H1 (cell line): ENCODE measurements around the gene PCNX1.

Experiments
- CEBPB ChIP-seq: IDR thresholded peaks from 2 replicates; pipeline ENCODE4 v1.6.1; 2012; ENCODE audit warnings: low read depth, low read length
- CTCF ChIP-seq, 3 experiments: IDR thresholded peaks; 1 replicate in 2 of 3; 2 replicates in 1 of 3; pipeline versions ENCODE4 v1.5.1 to v1.6.1; 2011; ENCODE audit warnings: low read length in 3 of 3, mild to moderate bottlenecking in 3 of 3, inconsistent platforms in 2 of 3, low read depth in 1 of 3, moderate library complexity in 1 of 3; ENCODE audit not compliant: insufficient read depth in 1 of 3; ENCODE audit errors: control extremely low read depth in 1 of 3
- FOSL1 ChIP-seq: IDR thresholded peaks from 2 replicates; pipeline ENCODE4 v1.6.1; 2011; ENCODE audit warnings: mild to moderate bottlenecking, low read depth, low read length, moderate library complexity; ENCODE audit not compliant: insufficient read depth
- HDAC6 ChIP-seq: IDR thresholded peaks from one replicate; pipeline ENCODE4 v1.7.1; 2012; ENCODE audit warnings: low read depth, mild to moderate bottlenecking, inconsistent platforms, low read length, moderate library complexity
- NRF1 ChIP-seq: IDR thresholded peaks from 2 replicates; pipeline ENCODE4 v1.6.1; 2011; ENCODE audit warnings: mild to moderate bottlenecking, low read depth, low read length, improper control_type of control experiment

- no peak for TF ChIP-seq NRF1
- no peak for TF ChIP-seq CTCF (IDR thresholded peaks at IDR 0.05; ENCODE audit: control extremely low read depth in 1 of 3, insufficient read depth in 1 of 3, low read depth in 1 of 3, low read length in 3 of 3)
- TF ChIP-seq CEBPB = no peak
- TF ChIP-seq HDAC6 = no peak
- no peak for TF ChIP-seq FOSL1
These were observed 27.4 kb downstream of the PCNX1 start for GRCh38 chr14:70934502-70935134.
